Neural progenitor cell (in vitro differentiated cells): ENCODE data around the gene TSHB. TPM values are rescaled to one million over a fixed set of nuclear protein-coding genes. Genes with fewer than 3 reads are reported as not detected.

ENCODE experiments used
- DNase-seq: peaks from one replicate; pipeline ENCODE4 v3.0.0-alpha.2; 2016; ENCODE audit warnings: low spot score
- H2AFZ ChIP-seq: fragments of 200-600 bp; sonication (generic); replicated peaks from 2 replicates; pipeline ENCODE4 v1.6.1; 2016; ENCODE audit warnings: antibody characterized with exemption
- H3F3A ChIP-seq: fragments of 200-600 bp; sonication (generic); 2 replicates; pipeline ENCODE4 v1.6.1; 2016; ENCODE audit warnings: antibody characterized with exemption, low read depth
- H3K27ac ChIP-seq: fragments of 200-600 bp; sonication (generic); 2 replicates; pipeline ENCODE4 v1.5.1; 2016; ENCODE audit warnings: mild to moderate bottlenecking
- H3K27me3 ChIP-seq: fragments of 200-600 bp; sonication (generic); 2 replicates; pipeline ENCODE4 v1.6.1; 2016; ENCODE audit warnings: mild to moderate bottlenecking, moderate library complexity
- H3K36me3 ChIP-seq: fragments of 200-600 bp; sonication (generic); 2 replicates; pipeline ENCODE4 v1.5.1; 2016
- H3K4me1 ChIP-seq: fragments of 200-600 bp; sonication (generic); 2 replicates; pipeline ENCODE4 v1.6.1; 2016; ENCODE audit warnings: mixed run types
- H3K4me2 ChIP-seq: fragments of 200-600 bp; sonication (generic); 2 replicates; pipeline ENCODE4 v1.6.1; 2016
- H3K4me3 ChIP-seq: fragments of 200-600 bp; sonication (generic); 2 replicates; pipeline ENCODE4 v1.5.1; 2016
- H3K79me2 ChIP-seq: fragments of 200-600 bp; sonication (generic); 2 replicates; pipeline ENCODE4 v1.6.1; 2016; ENCODE audit warnings: low read depth
- H3K9ac ChIP-seq: fragments of 200-600 bp; sonication (generic); 2 replicates; pipeline ENCODE4 v1.6.1; 2016
- H3K9me3 ChIP-seq: fragments of 200-600 bp; sonication (generic); 2 replicates; pipeline ENCODE4 v1.5.1; 2016; ENCODE audit warnings: low read depth
- H4K20me1 ChIP-seq: fragments of 200-600 bp; sonication (generic); 2 replicates; pipeline ENCODE4 v1.6.1; 2016; ENCODE audit warnings: low read depth
- H3K27ac Mint-ChIP-seq: 3 replicates; pipeline ENCODE4 v1.8.0; 2021; ENCODE audit warnings: mixed read lengths
- H3K27me3 Mint-ChIP-seq: 2 replicates; pipeline ENCODE4 v1.8.0; 2022; ENCODE audit warnings: low read depth, mild to moderate bottlenecking, inconsistent platforms, moderate library complexity, mixed read lengths; ENCODE audit not compliant: insufficient read depth
- H3K36me3 Mint-ChIP-seq: 3 replicates; pipeline ENCODE4 v1.8.0; 2021; ENCODE audit warnings: mixed read lengths
- H3K4me1 Mint-ChIP-seq: 3 replicates; pipeline ENCODE4 v1.8.0; 2021; ENCODE audit warnings: mixed read lengths
- H3K4me3 Mint-ChIP-seq: 3 replicates; pipeline ENCODE4 v1.8.0; 2021; ENCODE audit warnings: mild to moderate bottlenecking, moderate library complexity, mixed read lengths
- H3K9me3 Mint-ChIP-seq: 3 replicates; pipeline ENCODE4 v1.8.0; 2020; ENCODE audit warnings: mixed read lengths
- CTCF ChIP-seq: fragments of 200-600 bp; sonication (generic); IDR thresholded peaks from 2 replicates; pipeline ENCODE4 v1.5.1; 2017; ENCODE audit warnings: antibody characterized with exemption, mild to moderate bottlenecking
- EZH2 ChIP-seq: fragments of 200-600 bp; sonication (generic); IDR thresholded peaks from 2 replicates; pipeline ENCODE4 v1.6.1; 2017; ENCODE audit warnings: antibody characterized with exemption, mild to moderate bottlenecking, moderate library complexity
- EZH2phosphoT487 ChIP-seq: fragments of 200-600 bp; sonication (generic); IDR thresholded peaks from 2 replicates; pipeline ENCODE4 v1.6.1; 2017; ENCODE audit warnings: antibody characterized with exemption
- total RNA-seq: library from RNA; depleted of rRNA; stranded (reverse); fragments of >200 nt; gene quantifications from 2 replicates; pipeline ENCODE4 v1.2.3, GENCODE V29; 2015; ENCODE audit warnings: low replicate concordance

Gene TSHB
- total RNA-seq, 1 donor from 2014 or later, result not detected

- H3K36me3 ChIP-seq, result no peaks in the 10 kb centered on the region
- H3K4me2 ChIP-seq, result no peak overlapping the region
- no peaks in the 10 kb centered on the region for H3F3A ChIP-seq
- no peak for TF ChIP-seq CTCF
- no peak for TF ChIP-seq EZH2phosphoT487
- no peak for TF ChIP-seq EZH2
- no peaks in the 10 kb centered on the region for H3K79me2 ChIP-seq
- H3K4me1 ChIP-seq, result peaks cover 8% of the 10 kb centered on the region
- no peaks in the 10 kb centered on the region for H3K27me3 Mint-ChIP-seq
- H3K4me3 ChIP-seq, result no peak overlapping the region
- H4K20me1 ChIP-seq, result no peaks in the 10 kb centered on the region
- no peaks in the 10 kb centered on the region for H3K36me3 Mint-ChIP-seq
- no peaks in the 10 kb centered on the region for H3K9me3 Mint-ChIP-seq
- H3K9me3 ChIP-seq, result no peaks in the 10 kb centered on the region
- H3K4me3 Mint-ChIP-seq, result no peak overlapping the region
- no peaks in the 10 kb centered on the region for H3K27me3 ChIP-seq
- no peaks in the 10 kb centered on the region for H3K4me1 Mint-ChIP-seq
- DNase-seq, result no peak
- peak overlapping the region; percentile 7 for H2AFZ ChIP-seq
- H3K27ac ChIP-seq, result no peak overlapping the region
- no peak overlapping the region for H3K27ac Mint-ChIP-seq
- H3K9ac ChIP-seq, result no peak overlapping the region
Observed at GRCh38 chr1:115036814-115037507, 7.3 kb downstream of the TSHB start.

- Mint-ChIP-seq H3K27me3 (no peaks in the 10 kb centered on the region), H3K36me3 (no peaks in the 10 kb centered on the region), H3K27ac (no peak overlapping the region), H3K4me1 (no peaks in the 10 kb centered on the region), H3K9me3 (peaks cover 3% of the 10 kb centered on the region), H3K4me3 (no peak overlapping the region)
- Histone ChIP-seq H3K9ac (no peak overlapping the region), H3K79me2 (no peaks in the 10 kb centered on the region), H2AFZ (no peak overlapping the region), H3K4me1 (peaks cover 8% of the 10 kb centered on the region), H3K4me2 (no peak overlapping the region), H4K20me1 (no peaks in the 10 kb centered on the region), H3K9me3 (no peaks in the 10 kb centered on the region), H3K36me3 (no peaks in the 10 kb centered on the region), H3K4me3 (no peak overlapping the region), H3K27me3 (no peaks in the 10 kb centered on the region), H3K27ac (no peak overlapping the region), H3F3A (no peaks in the 10 kb centered on the region)
- DNase-seq, result no peak
- TF ChIP-seq EZH2phosphoT487 (no peak), CTCF (peak; percentile 28)
Observed at GRCh38 chr1:115040501-115040900, 10.9 kb downstream of the TSHB start.

- Mint-ChIP-seq H3K27me3 (no peaks in the 10 kb centered on the region), H3K4me1 (no peaks in the 10 kb centered on the region), H3K4me3 (no peak overlapping the region), H3K9me3 (peaks cover 10% of the 10 kb centered on the region), H3K36me3 (peaks cover 3% of the 10 kb centered on the region), H3K27ac (no peak overlapping the region)
- DNase-seq, result peak; percentile 53
- Histone ChIP-seq H3K27me3 (no peaks in the 10 kb centered on the region), H3K4me2 (no peak overlapping the region), H3K9ac (no peak overlapping the region), H2AFZ (no peak overlapping the region), H3K27ac (no peak overlapping the region), H3K36me3 (no peaks in the 10 kb centered on the region), H4K20me1 (no peaks in the 10 kb centered on the region), H3K4me1 (peaks cover 8% of the 10 kb centered on the region), H3F3A (no peaks in the 10 kb centered on the region), H3K79me2 (no peaks in the 10 kb centered on the region), H3K9me3 (no peaks in the 10 kb centered on the region), H3K4me3 (no peak overlapping the region)
- TF ChIP-seq EZH2phosphoT487, result no peak
- peak; percentile 55 for TF ChIP-seq CTCF
- TF ChIP-seq EZH2, result no peak
Observed at GRCh38 chr1:115041654-115042053, 12.0 kb downstream of the TSHB start.
